GM12865 (cell line): ENCODE measurements around the gene ZBTB7C.

ENCODE experiments used
- DNase-seq: peaks from one replicate; pipeline ENCODE4 v3.0.0; 2010; ENCODE audit warnings: low read depth
- H3K4me3 ChIP-seq: 2 replicates; pipeline ENCODE4 v1.5.1; 2011; ENCODE audit warnings: mild to moderate bottlenecking, low read depth, low read length, control low read depth
- CTCF ChIP-seq: IDR thresholded peaks from 2 replicates; pipeline ENCODE4 v1.5.1; 2011; ENCODE audit warnings: low read length, control low read depth, low read depth, inconsistent platforms; ENCODE audit not compliant: insufficient read depth; ENCODE audit errors: missing control alignments

The ZBTB7C gene

DNA sequence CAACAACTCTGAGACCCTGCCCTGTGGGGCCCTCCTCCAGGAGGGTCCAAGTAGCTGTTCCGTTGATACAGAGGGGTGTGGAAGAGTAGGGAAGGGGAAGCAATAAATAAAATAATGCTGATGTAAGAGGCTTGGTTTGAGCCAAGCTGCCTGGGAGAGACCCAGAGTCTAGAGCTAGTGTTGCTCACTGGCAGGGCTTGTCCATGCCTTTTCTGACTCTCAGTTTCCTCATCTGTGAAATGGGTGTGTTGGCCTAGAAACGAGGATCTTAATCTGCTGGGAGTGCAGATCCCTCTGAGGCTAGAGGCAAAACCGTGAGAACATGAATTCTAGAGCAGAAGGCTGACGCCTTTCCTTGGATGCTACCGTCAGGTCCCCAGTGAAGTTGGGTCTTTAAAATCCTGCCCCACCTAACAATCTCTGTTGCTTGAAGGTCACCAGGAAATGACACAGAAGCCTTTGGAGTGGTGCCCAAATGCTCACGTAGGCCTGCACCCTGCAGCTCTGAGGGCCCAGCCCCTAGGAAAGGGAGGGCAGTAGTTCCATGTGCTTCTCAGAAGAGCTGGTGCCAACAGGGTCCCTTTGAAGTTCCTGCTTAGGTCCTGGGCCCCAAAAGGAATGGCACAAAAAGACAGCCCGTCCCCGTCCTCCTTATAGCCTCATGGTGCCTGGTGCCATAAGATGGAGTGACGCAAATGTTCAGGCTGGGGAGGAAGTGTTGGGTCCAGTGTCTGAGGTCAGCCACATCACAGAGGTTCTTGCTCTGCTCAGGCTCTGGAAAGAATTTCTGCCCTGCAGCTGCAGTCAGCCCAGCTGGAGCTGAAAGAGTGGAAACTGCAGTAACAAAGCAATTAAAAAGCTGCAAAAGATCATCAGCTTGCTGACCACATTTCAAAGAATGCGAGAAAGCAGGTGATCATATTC, 405.5 kb downstream of the ZBTB7C start:
- H3K4me3 ChIP-seq = no peak overlapping the region
- no peak for DNase-seq
- no peak for TF ChIP-seq CTCF

GRCh38 chr18:48002933-48003365, 406.2 kb downstream of the ZBTB7C start:
- DNase-seq = no peak
- TF ChIP-seq CTCF = no peak

DNA sequence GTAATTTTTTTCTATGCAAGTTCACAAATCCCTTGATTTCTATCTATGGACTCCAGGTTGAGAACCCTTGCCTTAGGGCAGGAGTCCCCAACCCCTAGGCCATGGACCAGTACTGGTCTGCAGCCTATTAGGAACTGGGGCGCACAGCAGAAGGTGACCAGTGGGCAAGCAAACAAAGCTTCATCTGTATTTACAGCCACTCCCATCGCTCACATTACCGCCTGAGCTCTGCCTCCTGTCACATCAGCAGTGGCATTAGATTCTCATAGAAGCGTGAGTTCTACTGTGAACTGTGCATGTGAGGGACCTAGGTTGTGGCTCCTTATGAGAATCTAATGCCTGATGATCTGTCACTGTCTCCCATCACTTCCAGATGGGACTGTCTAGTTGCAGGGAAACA, 408.5 kb downstream of the ZBTB7C start:
- no peak for DNase-seq
- TF ChIP-seq CTCF = no peak
- no peak overlapping the region for H3K4me3 ChIP-seq

More at GRCh38 chr18:48002933-48003365, 406.2 kb downstream of the ZBTB7C start:
- H3K4me3 ChIP-seq = no peak overlapping the region

GRCh38 chr18:47999801-48000248, 409.4 kb downstream of the ZBTB7C start:
- DNase-seq = no peak
- no peak for TF ChIP-seq CTCF
- H3K4me3 ChIP-seq = no peak overlapping the region

DNA sequence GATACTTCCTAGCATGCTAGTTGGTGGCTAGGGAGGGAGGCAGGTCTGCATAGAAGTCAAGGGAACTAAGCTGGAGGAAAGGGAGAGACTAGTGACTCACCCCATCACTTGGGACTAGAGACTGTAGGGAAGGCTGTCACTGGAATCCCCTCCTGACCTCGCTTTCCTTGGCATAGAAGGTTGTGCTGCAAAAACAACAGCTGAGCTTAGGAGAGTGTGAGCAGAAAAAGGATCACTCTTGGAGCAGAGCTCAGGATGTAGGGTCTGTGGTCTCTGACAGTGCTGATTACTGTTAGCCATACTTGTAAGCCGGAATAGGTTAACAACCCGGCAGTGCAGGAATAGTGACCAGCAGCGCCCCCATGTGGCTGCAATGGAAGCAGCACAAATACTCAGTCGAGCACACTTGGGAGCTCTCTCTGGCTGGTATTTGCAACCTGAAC, 411.8 kb downstream of the ZBTB7C start:
- peak; percentile 41 for TF ChIP-seq CTCF
- H3K4me3 ChIP-seq = no peak overlapping the region
- DNase-seq = peak; percentile 17

DNA sequence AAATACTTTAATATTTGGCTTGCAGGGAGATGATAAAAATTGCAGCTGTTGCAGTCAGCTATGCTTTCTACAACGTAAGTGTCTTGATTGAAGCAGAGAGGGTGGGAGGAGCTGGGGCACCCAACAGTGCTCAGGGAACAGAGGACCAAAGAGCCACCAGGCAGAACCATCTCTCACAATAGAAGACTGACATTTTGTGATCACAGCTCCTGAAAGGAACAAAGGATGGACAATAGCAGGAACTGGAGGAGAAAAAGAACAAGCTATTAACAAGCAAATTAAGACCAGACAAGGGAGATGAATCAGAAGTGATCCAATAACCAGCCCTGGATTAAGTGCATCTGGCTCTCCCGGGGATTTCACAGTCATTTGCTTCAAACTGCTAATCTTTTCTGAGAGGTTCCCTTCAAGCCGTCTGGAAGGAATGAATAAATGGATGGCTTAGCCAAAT, 413.1 kb downstream of the ZBTB7C start:
- no peak overlapping the region for H3K4me3 ChIP-seq
- DNase-seq = no peak
- TF ChIP-seq CTCF = no peak
